Right lobe of liver (tissue), 4 donors: ENCODE measurements around the gene PHF2.

ENCODE experiments used
- POLR2A ChIP-seq: fragments of 450-650 bp; IDR thresholded peaks from one replicate; pipeline ENCODE4 v1.6.1; 2017; ENCODE audit warnings: antibody characterized with exemption, mild to moderate bottlenecking
- TF ChIP-seq, protein P1 (sequence below), 4 donors: fragments of 200-600 bp in 3 of 4; fragments of 450-650 bp in 1 of 4; IDR thresholded peaks; one replicate each; pipeline versions ENCODE4 v1.5.1 to v1.8.0; 2016 to 2022; ENCODE audit warnings: antibody characterized with exemption in 4 of 4, mild to moderate bottlenecking in 2 of 4
- donor health status: DM: no; HTN: no; CAD: no.
- donor health status: DM: no; HTN: no; CAD: no.
- donor health status: DM: no; HTN: yes; CAD: no.

DNA sequence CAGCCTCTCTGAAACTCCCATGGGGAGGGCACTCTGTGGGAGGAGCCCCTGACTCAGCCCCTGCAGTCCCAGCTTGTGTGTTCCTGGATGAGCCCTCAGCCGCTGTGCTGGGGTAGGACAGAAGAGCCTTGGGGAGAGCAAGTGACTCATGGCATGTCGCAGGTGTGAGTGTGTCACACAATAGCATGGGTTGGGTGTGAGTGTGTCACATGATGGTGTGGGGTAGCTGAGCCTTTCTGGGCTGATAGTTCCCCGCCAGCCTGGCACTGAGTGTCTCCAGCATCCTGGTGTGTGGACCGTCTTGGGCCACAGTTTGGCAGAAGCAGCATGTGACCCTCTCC is 83.4 kb downstream of the PHF2 start:
- TF ChIP-seq, protein P1, sequence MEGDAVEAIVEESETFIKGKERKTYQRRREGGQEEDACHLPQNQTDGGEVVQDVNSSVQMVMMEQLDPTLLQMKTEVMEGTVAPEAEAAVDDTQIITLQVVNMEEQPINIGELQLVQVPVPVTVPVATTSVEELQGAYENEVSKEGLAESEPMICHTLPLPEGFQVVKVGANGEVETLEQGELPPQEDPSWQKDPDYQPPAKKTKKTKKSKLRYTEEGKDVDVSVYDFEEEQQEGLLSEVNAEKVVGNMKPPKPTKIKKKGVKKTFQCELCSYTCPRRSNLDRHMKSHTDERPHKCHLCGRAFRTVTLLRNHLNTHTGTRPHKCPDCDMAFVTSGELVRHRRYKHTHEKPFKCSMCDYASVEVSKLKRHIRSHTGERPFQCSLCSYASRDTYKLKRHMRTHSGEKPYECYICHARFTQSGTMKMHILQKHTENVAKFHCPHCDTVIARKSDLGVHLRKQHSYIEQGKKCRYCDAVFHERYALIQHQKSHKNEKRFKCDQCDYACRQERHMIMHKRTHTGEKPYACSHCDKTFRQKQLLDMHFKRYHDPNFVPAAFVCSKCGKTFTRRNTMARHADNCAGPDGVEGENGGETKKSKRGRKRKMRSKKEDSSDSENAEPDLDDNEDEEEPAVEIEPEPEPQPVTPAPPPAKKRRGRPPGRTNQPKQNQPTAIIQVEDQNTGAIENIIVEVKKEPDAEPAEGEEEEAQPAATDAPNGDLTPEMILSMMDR (IDR thresholded peaks at IDR 0.05): no peak
- TF ChIP-seq POLR2A: no peak
